ENCODE data around the gene SLC38A3. TPM values are rescaled to one million over a fixed set of nuclear protein-coding genes. Genes with fewer than 3 reads are reported as not detected.

SLC38A3 gene
- total and polyA plus RNA-seq, 9 of the 15 experiments (the other 6 are each of a cell fraction or from before 2014, with no cell fraction given): 0.09 to 0.38 (median 0.16) TPM; not detected in 6

DNA sequence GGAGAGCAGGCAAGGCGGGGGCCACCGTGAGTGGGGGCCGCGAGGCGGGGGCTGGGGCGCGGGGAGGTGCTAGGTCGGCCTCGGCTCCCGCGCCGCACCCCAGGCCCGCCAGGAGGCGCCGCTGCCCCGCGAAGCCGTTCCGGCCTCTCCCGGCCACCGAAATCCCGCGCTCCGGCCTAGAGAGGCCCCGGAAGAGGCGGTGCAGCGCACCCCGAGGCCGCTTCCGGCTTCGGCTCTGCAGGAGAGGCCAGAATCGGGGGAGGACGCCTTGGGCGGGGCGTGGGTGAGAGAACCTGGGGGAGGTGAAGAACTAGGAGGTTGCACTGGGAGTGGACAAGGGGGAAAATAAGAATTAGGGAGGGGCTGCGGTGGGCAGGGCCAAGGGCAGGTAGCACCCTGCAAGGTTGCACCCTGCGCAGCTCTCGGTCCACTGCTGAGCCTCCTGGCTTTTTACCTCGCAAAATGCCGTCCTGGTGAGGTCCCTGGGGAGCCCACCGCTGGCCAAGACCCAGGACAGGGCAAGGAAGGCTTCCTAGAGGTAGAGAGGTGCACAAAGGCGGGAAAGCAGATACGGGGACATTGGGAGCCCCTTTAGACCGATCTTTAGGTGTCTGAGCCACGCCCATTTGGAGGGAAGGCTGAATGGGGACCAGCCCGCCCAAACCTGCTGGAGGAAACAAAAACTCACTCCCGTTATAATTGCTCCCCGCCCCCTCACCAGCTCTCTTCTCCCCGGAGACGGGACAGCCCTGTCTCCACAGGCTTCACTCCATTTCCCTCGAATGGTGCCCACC is 22.5 kb downstream of the SLC38A3 start (continued):
- no peak for TF ChIP-seq YBX1 (IDR thresholded peaks at IDR 0.05)
- TF ChIP-seq, protein P1, sequence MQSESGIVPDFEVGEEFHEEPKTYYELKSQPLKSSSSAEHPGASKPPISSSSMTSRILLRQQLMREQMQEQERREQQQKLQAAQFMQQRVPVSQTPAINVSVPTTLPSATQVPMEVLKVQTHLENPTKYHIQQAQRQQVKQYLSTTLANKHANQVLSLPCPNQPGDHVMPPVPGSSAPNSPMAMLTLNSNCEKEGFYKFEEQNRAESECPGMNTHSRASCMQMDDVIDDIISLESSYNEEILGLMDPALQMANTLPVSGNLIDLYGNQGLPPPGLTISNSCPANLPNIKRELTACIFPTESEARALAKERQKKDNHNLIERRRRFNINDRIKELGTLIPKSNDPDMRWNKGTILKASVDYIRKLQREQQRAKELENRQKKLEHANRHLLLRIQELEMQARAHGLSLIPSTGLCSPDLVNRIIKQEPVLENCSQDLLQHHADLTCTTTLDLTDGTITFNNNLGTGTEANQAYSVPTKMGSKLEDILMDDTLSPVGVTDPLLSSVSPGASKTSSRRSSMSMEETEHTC (IDR thresholded peaks at IDR 0.05): no peak
- peak; percentile 42 for TF ChIP-seq TAF1 (IDR thresholded peaks at IDR 0.05; ENCODE audit: control insufficient read depth, extremely low read depth, insufficient read depth, low read length, severe bottlenecking)
- TF ChIP-seq PRPF4 (IDR thresholded peaks at IDR 0.05; ENCODE audit: insufficient read depth, low read depth, low read length, poor library complexity, severe bottlenecking): no peak
- no peak for TF ChIP-seq BRD9 (IDR thresholded peaks at IDR 0.05; ENCODE audit: low read depth, partially characterized antibody)
- TF ChIP-seq MYNN (IDR thresholded peaks at IDR 0.05): 0 out of 2 replicates have a peak, but pooled peaks have one; percentile 47
- no peak for TF ChIP-seq MYNN (CRISPR knock-in tag; IDR thresholded peaks at IDR 0.05)
- peak; percentile 89 to 90; a peak in 3 of 4 replicates for TF ChIP-seq MAZ (CRISPR knock-in tag; conservative IDR thresholded peaks at IDR 0.05 in 1 of 2, IDR thresholded peaks at IDR 0.05 in 1 of 2)
- TF ChIP-seq, protein P2, sequence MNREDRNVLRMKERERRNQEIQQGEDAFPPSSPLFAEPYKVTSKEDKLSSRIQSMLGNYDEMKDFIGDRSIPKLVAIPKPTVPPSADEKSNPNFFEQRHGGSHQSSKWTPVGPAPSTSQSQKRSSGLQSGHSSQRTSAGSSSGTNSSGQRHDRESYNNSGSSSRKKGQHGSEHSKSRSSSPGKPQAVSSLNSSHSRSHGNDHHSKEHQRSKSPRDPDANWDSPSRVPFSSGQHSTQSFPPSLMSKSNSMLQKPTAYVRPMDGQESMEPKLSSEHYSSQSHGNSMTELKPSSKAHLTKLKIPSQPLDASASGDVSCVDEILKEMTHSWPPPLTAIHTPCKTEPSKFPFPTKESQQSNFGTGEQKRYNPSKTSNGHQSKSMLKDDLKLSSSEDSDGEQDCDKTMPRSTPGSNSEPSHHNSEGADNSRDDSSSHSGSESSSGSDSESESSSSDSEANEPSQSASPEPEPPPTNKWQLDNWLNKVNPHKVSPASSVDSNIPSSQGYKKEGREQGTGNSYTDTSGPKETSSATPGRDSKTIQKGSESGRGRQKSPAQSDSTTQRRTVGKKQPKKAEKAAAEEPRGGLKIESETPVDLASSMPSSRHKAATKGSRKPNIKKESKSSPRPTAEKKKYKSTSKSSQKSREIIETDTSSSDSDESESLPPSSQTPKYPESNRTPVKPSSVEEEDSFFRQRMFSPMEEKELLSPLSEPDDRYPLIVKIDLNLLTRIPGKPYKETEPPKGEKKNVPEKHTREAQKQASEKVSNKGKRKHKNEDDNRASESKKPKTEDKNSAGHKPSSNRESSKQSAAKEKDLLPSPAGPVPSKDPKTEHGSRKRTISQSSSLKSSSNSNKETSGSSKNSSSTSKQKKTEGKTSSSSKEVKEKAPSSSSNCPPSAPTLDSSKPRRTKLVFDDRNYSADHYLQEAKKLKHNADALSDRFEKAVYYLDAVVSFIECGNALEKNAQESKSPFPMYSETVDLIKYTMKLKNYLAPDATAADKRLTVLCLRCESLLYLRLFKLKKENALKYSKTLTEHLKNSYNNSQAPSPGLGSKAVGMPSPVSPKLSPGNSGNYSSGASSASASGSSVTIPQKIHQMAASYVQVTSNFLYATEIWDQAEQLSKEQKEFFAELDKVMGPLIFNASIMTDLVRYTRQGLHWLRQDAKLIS (CRISPR knock-in tag; IDR thresholded peaks at IDR 0.05): 0 out of 2 replicates have a peak, but pooled peaks have one; percentile 69
- no peak for TF ChIP-seq MTF1 (CRISPR knock-in tag; IDR thresholded peaks at IDR 0.05; ENCODE audit: borderline replicate concordance)
- TF ChIP-seq ZEB2 (IDR thresholded peaks at IDR 0.05): peak; percentile 60
- TF ChIP-seq E2F3 (CRISPR knock-in tag; IDR thresholded peaks at IDR 0.05): peak; percentile 62; the same call in 1 of the 2 replicates
- TF ChIP-seq, protein P3, sequence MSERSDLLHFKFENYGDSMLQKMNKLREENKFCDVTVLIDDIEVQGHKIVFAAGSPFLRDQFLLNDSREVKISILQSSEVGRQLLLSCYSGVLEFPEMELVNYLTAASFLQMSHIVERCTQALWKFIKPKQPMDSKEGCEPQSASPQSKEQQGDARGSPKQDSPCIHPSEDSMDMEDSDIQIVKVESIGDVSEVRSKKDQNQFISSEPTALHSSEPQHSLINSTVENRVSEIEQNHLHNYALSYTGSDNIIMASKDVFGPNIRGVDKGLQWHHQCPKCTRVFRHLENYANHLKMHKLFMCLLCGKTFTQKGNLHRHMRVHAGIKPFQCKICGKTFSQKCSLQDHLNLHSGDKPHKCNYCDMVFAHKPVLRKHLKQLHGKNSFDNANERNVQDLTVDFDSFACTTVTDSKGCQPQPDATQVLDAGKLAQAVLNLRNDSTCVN (CRISPR knock-in tag; IDR thresholded peaks at IDR 0.05): no peak
- TF ChIP-seq, protein P4, sequence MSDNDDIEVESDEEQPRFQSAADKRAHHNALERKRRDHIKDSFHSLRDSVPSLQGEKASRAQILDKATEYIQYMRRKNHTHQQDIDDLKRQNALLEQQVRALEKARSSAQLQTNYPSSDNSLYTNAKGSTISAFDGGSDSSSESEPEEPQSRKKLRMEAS (CRISPR knock-in tag; IDR thresholded peaks at IDR 0.05): peak; percentile 49; the same call in 1 of the 2 replicates
- TF ChIP-seq JUND (IDR thresholded peaks at IDR 0.05; ENCODE audit: borderline replicate concordance, low read depth, low read length): 0 out of 2 replicates have a peak, but pooled peaks have one; percentile 46
- peak; percentile 10; the same call in 1 of the 3 replicates for TF ChIP-seq JUND (tag; IDR thresholded peaks at IDR 0.05; ENCODE audit: borderline replicate concordance, low read depth, low read length)
- TF ChIP-seq ELF1 (tag; IDR thresholded peaks at IDR 0.05): peak; percentile 96
- no peak for TF ChIP-seq SRSF9 (IDR thresholded peaks at IDR 0.05; ENCODE audit: borderline replicate concordance, low read depth, low read length)
- TF ChIP-seq, protein P5, sequence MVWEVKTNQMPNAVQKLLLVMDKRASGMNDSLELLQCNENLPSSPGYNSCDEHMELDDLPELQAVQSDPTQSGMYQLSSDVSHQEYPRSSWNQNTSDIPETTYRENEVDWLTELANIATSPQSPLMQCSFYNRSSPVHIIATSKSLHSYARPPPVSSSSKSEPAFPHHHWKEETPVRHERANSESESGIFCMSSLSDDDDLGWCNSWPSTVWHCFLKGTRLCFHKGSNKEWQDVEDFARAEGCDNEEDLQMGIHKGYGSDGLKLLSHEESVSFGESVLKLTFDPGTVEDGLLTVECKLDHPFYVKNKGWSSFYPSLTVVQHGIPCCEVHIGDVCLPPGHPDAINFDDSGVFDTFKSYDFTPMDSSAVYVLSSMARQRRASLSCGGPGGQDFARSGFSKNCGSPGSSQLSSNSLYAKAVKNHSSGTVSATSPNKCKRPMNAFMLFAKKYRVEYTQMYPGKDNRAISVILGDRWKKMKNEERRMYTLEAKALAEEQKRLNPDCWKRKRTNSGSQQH (CRISPR knock-in tag; IDR thresholded peaks at IDR 0.05): no peak

Measured in K562 (cell line).